Measurements from ENCODE around the gene CYBB. TPM values are rescaled to one million over a fixed set of nuclear protein-coding genes. Genes with fewer than 3 reads are reported as not detected.
"Not testable (repeated sequence)": the region's sequence is repeated elsewhere in the genome, so short reads cannot be mapped to it uniquely, and the experiment has no call there.

Gene CYBB
- total RNA-seq, 2 donors from 2014 or later, result 0.38 to 0.39 TPM

DNA sequence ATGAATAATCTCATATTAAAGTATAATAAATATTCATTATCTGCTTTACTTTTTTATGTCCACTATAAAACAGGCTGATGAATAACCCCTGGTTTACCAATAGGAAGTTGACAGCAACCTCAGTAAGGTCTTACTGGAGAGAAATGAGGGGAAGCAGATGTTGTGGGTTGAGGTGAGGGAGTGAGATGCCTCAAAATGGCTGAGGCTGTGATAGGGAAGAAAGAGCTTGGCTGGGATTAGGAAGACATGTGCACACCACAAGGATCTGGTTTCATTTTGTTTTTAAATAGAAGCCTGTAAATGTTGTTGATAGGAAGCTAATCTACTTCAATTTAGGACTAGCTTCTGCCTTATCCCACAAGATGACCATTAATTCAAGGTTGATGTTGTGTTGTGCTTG is 14.4 kb upstream of the CYBB start:
- peaks cover 0 to 5% of the 10 kb centered on the region in 2 donors for H3K36me3 Mint-ChIP-seq (ENCODE audit: insufficient read depth in 2 of 2)
- no peaks in the 10 kb centered on the region for H3K9me3 Mint-ChIP-seq
- no peak for ATAC-seq (replicated peaks in 1 of 2)
- H3K4me1 Mint-ChIP-seq (ENCODE audit: low read depth), result peaks cover 6% of the 10 kb centered on the region
- H3K4me3 Mint-ChIP-seq, result no peak overlapping the region
- peaks cover 4% of the 10 kb centered on the region for H3K27me3 Mint-ChIP-seq (ENCODE audit: low read depth)
- no peak overlapping the region for H3K27ac Mint-ChIP-seq
- DNase-seq, result no peak

DNA sequence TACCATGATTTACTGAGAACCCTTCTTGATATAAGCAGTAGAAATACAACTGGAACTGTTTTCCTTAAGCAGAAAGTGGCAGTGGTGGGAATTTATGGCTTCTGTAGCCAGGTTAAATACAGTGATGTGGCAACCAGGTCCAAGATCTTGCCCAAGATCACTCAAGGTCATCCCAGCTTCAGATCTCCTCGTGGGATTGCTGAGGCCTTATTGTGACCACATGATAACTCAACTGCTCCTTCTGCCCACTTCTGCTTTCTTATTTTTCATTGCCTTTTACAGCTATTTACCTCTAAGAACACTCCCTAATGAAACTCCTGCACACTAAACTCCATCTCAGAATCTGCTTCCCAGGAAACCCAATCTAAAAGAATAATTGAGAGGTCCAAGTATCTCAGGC is 12.4 kb upstream of the CYBB start:
- ATAC-seq (replicated peaks in 1 of 2) (no peak), DNase-seq (no peak)
- Mint-ChIP-seq H3K27ac (no peak overlapping the region), H3K9me3 (peaks cover 2% of the 10 kb centered on the region in 2 donors), H3K36me3 (ENCODE audit: insufficient read depth in 2 of 2) (peaks cover 0 to 5% of the 10 kb centered on the region in 2 donors), H3K4me1 (ENCODE audit: low read depth) (peaks cover 6% of the 10 kb centered on the region), H3K4me3 (no peak overlapping the region), H3K27me3 (ENCODE audit: low read depth) (peaks cover 4% of the 10 kb centered on the region)

DNA sequence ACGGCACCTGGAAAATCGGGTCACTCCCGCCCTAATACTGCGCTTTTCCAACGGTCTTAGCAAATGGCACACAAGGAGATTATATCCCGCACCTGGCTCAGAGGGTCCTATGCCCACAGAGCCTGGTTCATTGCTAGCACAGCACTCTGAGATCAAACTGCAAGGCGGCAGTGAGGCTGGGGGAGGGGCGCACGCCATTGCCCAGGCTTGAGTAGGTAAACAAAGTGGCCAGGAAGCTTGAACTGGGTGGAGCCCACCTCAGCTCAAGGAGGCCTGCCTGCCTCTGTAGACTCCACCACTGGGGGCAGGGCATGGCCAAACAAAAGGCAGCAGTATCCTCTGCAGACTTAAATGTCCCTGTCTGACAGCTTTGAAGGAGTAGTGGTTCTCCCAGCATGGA is 11.0 kb upstream of the CYBB start:
- DNase-seq; H3K27ac Mint-ChIP-seq; H3K4me3 Mint-ChIP-seq; H3K9me3 Mint-ChIP-seq; H3K36me3 Mint-ChIP-seq (ENCODE audit: insufficient read depth in 2 of 2); ATAC-seq (replicated peaks in 1 of 2); H3K27me3 Mint-ChIP-seq (ENCODE audit: low read depth); H3K4me1 Mint-ChIP-seq (ENCODE audit: low read depth): not testable (repeated sequence)

DNA sequence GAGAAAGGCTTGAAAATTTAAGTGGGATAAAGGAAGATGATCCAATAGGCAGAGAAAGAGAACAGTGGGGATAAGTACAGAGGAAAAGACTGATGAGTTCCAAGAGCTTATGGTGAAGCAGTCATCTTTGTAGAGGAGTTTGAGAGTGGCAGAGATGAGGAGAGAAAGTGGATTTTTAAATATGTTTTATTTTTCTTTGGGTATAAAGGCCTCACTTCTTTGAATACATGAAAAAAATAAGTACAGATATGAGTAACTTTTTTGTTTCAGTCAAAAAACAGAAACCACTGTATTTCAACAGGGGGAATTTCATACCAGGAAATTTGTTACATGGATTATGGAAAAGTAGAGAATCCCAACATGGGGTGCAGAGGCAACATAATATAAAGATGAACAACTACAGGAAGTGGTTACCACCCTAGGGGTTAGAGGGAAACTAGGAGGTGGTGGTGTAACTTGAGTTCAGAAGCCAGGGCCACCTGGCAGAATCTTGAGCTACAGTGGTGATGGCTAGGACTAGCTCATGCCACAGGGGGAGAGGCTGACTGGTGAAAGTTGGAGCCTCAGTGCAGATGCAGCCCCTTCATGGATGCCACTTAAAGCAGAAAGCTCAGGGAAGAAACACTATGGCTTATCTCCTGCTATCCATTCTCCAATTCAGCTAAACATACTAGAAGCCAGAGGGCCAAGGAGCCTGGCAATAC is 3.4 kb upstream of the CYBB start:
- ATAC-seq (replicated peaks in 1 of 2) (peak; percentile 73 to 83), DNase-seq (peak in 1 of 2 donors; percentile 21)
- H3K27me3 Mint-ChIP-seq (ENCODE audit: low read depth), result no peaks in the 10 kb centered on the region
- H3K4me3 Mint-ChIP-seq, result peak overlapping the region in 1 of 2 donors; percentile 12
- H3K9me3 Mint-ChIP-seq, result no peaks in the 10 kb centered on the region
- H3K27ac Mint-ChIP-seq, result peak overlapping the region; percentile 30
- H3K4me1 Mint-ChIP-seq (ENCODE audit: low read depth), result peaks cover 23% of the 10 kb centered on the region
- no peaks in the 10 kb centered on the region for H3K36me3 Mint-ChIP-seq (ENCODE audit: insufficient read depth in 2 of 2)

DNA sequence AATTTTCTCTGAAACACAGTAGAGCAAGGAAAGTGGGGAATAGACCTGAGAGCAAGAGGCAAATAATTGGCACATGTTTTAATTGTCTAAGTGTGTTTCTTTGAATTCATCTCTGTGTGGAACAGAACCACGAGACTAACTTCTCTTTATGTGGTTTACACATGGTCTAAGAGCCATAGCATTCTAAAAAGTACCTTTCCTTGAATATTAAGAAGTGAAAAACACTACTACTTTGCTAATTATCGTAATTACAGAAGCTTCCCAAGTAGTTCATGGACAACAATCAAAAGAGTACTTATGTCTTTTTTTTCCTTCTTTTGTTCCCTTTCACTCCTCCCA is 2.9 kb upstream of the CYBB start:
- Mint-ChIP-seq H3K9me3 (no peaks in the 10 kb centered on the region), H3K27ac (peak overlapping the region; percentile 73), H3K4me3 (no peak overlapping the region), H3K27me3 (ENCODE audit: low read depth) (no peaks in the 10 kb centered on the region), H3K36me3 (ENCODE audit: insufficient read depth in 2 of 2) (no peaks in the 10 kb centered on the region), H3K4me1 (ENCODE audit: low read depth) (peaks cover 23% of the 10 kb centered on the region)
- DNase-seq (no peak), ATAC-seq (replicated peaks in 1 of 2) (no peak)

DNA sequence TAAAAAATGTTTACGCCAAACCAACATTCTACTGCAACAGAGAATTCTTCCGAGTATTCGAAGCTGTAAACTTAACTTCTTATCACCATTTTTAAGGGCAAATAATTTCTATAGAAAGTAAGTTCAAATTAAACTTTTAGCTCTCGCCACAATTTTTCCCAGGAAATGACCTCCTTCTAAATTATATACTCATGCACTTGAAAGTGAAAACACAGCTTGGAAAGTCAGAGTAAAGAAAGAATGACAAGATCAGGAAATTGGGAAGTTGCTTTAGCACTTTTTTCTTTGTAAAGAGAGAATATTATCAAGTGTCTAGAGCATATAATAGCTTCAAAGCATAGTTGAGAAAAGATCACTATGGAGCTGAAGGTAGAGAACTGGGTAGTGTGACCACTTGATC is 1.2 kb downstream of the CYBB start:
- H3K9me3 Mint-ChIP-seq, result peaks cover 0 to 3% of the 10 kb centered on the region in 2 donors
- DNase-seq, result no peak
- peaks cover 16% of the 10 kb centered on the region for H3K4me1 Mint-ChIP-seq (ENCODE audit: low read depth)
- H3K27me3 Mint-ChIP-seq (ENCODE audit: low read depth), result peaks cover 11% of the 10 kb centered on the region
- no peaks in the 10 kb centered on the region for H3K36me3 Mint-ChIP-seq (ENCODE audit: insufficient read depth in 2 of 2)
- no peak for ATAC-seq (replicated peaks in 1 of 2)
- H3K4me3 Mint-ChIP-seq, result no peak overlapping the region
- H3K27ac Mint-ChIP-seq, result no peak overlapping the region

DNA sequence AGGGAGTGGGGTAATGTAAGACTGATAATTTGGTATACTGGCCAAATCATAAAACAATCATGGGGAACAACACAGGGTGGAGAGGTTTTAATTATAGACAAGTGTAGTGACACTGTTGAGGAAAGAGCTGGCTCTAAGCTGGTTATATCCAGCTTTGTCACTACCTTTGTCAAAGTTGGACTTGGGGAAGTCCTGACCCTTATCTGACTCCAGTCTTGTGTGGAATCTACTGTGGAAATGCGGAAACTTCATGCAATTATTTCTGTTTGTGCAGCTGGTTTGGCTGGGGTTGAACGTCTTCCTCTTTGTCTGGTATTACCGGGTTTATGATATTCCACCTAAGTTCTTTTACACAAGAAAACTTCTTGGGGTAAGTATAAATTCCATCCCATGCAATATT is 2.0 kb downstream of the CYBB start:
- Mint-ChIP-seq H3K9me3 (peaks cover 0 to 3% of the 10 kb centered on the region in 2 donors), H3K36me3 (ENCODE audit: insufficient read depth in 2 of 2) (no peaks in the 10 kb centered on the region), H3K27ac (no peak overlapping the region), H3K4me1 (ENCODE audit: low read depth) (peaks cover 16% of the 10 kb centered on the region), H3K4me3 (no peak overlapping the region), H3K27me3 (ENCODE audit: low read depth) (peaks cover 11% of the 10 kb centered on the region)
- ATAC-seq (replicated peaks in 1 of 2), result no peak
- DNase-seq, result no peak

DNA sequence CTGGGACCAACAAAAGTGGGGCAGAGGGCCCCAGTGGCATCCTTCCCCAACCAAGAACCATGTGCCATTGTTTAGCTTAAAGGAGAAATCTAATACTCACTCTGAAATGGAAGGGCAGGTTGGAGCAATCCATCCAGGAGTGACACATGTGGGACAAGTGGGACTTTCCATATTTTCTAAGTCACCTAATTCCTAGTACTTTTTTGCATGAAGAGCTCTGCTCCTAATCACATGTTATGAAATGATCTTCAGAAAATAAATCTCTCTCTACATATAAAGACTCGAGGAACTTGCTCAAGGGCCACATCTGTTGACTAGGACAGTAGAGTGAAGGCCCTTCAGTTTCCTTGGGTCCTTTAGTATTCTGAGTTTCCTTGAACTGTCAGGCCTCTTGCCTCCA is 2.5 kb downstream of the CYBB start:
- Mint-ChIP-seq H3K27me3 (ENCODE audit: low read depth) (peaks cover 11% of the 10 kb centered on the region), H3K27ac (no peak overlapping the region), H3K9me3 (peaks cover 0 to 3% of the 10 kb centered on the region in 2 donors), H3K4me1 (ENCODE audit: low read depth) (peaks cover 16% of the 10 kb centered on the region), H3K4me3 (no peak overlapping the region), H3K36me3 (ENCODE audit: insufficient read depth in 2 of 2) (no peaks in the 10 kb centered on the region)
- DNase-seq (no peak), ATAC-seq (replicated peaks in 1 of 2) (no peak)

DNA sequence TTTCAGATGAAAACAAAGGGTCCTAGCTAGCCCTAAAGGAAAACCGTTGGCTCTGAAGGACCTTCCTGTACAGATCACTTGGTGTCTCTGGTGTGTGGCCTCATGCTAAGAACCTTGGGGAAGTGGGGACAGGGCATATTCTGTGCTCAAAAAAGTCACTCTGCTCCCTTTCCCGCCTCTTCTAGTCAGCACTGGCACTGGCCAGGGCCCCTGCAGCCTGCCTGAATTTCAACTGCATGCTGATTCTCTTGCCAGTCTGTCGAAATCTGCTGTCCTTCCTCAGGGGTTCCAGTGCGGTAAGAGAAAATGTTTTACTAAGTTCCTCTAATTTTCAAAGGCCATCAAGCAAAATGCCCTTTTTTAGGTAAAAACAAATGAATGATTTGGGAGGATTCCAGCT is 3.4 kb downstream of the CYBB start:
- peaks cover 15% of the 10 kb centered on the region for H3K4me1 Mint-ChIP-seq (ENCODE audit: low read depth)
- no peak for ATAC-seq (replicated peaks in 1 of 2)
- H3K4me3 Mint-ChIP-seq, result no peak overlapping the region
- DNase-seq, result no peak
- peaks cover 11% of the 10 kb centered on the region for H3K27me3 Mint-ChIP-seq (ENCODE audit: low read depth)
- peaks cover 0 to 3% of the 10 kb centered on the region in 2 donors for H3K9me3 Mint-ChIP-seq
- no peak overlapping the region for H3K27ac Mint-ChIP-seq
- no peaks in the 10 kb centered on the region for H3K36me3 Mint-ChIP-seq (ENCODE audit: insufficient read depth in 2 of 2)

DNA sequence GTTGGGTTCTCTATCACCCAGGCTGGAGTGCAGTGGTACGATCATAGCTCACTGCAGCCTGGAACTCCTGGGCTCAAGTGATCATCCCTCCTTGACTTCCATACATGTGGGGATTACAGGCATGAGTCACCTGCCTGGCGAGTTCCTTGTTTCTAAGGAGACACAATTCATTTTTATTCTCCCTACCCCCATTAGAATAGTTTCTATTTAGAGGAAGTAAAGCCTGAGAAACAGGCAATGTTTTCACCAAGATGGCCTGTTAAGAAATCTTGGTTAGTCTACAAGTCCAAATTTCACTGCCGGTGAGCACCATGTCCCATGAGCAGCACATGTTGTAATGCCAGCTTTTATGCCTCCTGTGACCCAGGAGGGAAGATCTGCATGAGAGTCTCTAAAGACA is 5.7 kb downstream of the CYBB start:
- H3K9me3 Mint-ChIP-seq, result peaks cover 0 to 3% of the 10 kb centered on the region in 2 donors
- H3K27me3 Mint-ChIP-seq (ENCODE audit: low read depth), result peaks cover 11% of the 10 kb centered on the region
- DNase-seq (no peak), ATAC-seq (replicated peaks in 1 of 2) (no peak)
- no peak overlapping the region for H3K4me3 Mint-ChIP-seq
- peaks cover 15% of the 10 kb centered on the region for H3K4me1 Mint-ChIP-seq (ENCODE audit: low read depth)
- H3K27ac Mint-ChIP-seq, result no peak overlapping the region
- no peaks in the 10 kb centered on the region for H3K36me3 Mint-ChIP-seq (ENCODE audit: insufficient read depth in 2 of 2)

DNA sequence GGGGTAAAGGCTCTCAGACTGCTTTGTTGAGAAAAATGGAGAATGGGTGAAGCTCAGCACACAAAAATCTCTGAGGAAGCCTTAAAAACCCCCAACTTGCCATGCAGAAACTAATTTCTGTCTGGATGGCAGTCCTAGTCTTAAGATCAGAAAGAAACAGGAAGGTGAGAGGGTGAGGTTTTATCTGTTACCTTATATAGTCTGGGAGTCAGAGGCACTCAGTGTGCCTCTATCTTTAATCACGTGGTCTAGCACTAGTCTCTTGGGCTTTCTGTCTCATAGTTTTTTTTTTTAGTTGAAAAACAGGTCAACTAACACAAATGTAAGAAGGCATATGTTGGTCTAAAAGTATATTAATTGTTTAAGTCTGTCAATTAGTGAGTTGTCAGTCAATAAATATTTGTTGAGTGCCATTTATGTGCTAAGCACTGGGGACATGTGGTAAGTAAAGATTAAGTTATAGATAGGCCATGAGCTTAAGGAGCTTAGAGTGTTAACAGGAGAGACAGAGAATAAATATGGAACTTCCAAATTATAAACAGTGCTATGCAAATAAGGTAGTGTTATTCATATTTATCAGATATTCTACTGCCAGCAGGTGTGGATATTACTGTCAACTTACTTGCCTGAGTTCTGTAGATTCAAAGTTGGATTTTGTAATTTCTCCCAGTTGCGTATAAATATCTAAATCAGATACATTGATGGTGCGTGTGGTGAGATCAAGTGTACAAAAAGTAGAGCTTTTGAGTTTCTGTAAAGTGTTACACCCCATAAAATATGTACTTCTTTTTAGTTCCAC is 7.0 kb downstream of the CYBB start:
- peaks cover 15% of the 10 kb centered on the region for H3K4me1 Mint-ChIP-seq (ENCODE audit: low read depth)
- H3K4me3 Mint-ChIP-seq, result peak overlapping the region in 1 of 2 donors; percentile 18
- peaks cover 11% of the 10 kb centered on the region for H3K27me3 Mint-ChIP-seq (ENCODE audit: low read depth)
- no peaks in the 10 kb centered on the region for H3K36me3 Mint-ChIP-seq (ENCODE audit: insufficient read depth in 2 of 2)
- H3K27ac Mint-ChIP-seq, result peak overlapping the region; percentile 38
- ATAC-seq (replicated peaks in 1 of 2), result peak; percentile 55 to 59
- peaks cover 0 to 3% of the 10 kb centered on the region in 2 donors for H3K9me3 Mint-ChIP-seq
- DNase-seq, result no peak

DNA sequence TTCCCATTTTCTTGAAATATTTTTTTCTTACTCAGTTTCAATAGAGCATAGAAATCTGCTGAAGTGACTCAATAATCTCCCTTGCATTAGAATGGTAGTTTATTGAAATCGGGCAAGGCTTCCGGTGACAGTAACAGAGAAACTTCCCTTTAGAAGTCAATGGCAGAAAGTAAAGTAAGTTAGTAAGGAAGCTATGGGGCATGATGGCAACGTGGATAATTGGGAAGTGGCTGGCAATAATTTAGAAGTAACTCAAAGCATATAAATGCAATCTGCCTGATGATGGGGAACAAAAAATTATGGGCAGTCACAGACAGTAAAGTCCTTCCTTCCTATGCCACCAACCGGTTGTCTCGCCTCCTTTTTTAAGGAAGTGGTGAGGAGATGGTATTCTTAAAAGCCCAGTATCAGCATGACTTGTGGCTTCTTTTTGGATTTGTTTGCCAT is 7.6 kb downstream of the CYBB start:
- no peak overlapping the region for H3K27ac Mint-ChIP-seq
- ATAC-seq (replicated peaks in 1 of 2) (no peak), DNase-seq (no peak)
- H3K4me3 Mint-ChIP-seq, result no peak overlapping the region
- peaks cover 0 to 3% of the 10 kb centered on the region in 2 donors for H3K9me3 Mint-ChIP-seq
- H3K27me3 Mint-ChIP-seq (ENCODE audit: low read depth), result peaks cover 11% of the 10 kb centered on the region
- no peaks in the 10 kb centered on the region for H3K36me3 Mint-ChIP-seq (ENCODE audit: insufficient read depth in 2 of 2)
- H3K4me1 Mint-ChIP-seq (ENCODE audit: low read depth), result peaks cover 15% of the 10 kb centered on the region

DNA sequence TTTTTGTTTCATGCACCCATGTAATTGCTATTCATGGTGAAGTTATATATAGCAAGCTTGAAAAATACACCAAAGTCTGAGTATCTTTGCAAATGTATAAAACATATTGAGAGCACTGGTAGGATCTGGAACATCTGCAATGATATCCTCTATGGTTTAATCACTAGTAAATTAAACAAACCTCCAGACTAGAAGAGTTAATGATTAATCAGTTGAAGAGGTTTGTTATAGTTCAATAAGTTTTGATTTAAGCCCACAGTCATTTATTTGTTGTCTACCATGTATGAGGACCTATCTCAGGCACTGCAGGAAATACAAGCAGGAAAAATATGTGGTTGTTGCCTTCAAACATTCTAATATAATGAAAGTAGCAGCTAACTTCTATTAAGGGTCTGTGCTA is 16.5 kb downstream of the CYBB start:
- Mint-ChIP-seq H3K4me3 (no peak overlapping the region), H3K36me3 (ENCODE audit: insufficient read depth in 2 of 2) (no peaks in the 10 kb centered on the region), H3K9me3 (no peaks in the 10 kb centered on the region), H3K4me1 (ENCODE audit: low read depth) (peaks cover 13% of the 10 kb centered on the region), H3K27ac (no peak overlapping the region), H3K27me3 (ENCODE audit: low read depth) (no peaks in the 10 kb centered on the region)
- ATAC-seq (replicated peaks in 1 of 2), result no peak
- DNase-seq, result no peak

Data from activated T-cell treated with anti-CD3 and anti-CD28 coated beads, Interleukin-2, amount 50 U/mL, for 72 hours (primary cell).